WTC11 (cell line): ENCODE data around the gene BHMT2. TPM values are rescaled to one million over a fixed set of nuclear protein-coding genes. Genes with fewer than 3 reads are reported as not detected.

Experiments used
- ATAC-seq: fragments of 200-7000 bp; cut with Tn5 transposase; 2 replicates; pipeline ENCODE4 v1.10.0; 2021; ENCODE audit warnings: mild to moderate bottlenecking, moderate library complexity
- CTCF ChIA-PET: fragments of 300-600 bp; sonication (Branson Sonifier 250); formaldehyde crosslinking; loops from one replicate; lab custom pipeline; 2021; ENCODE audit warnings: antibody characterized with exemption; lab: Charles Lee
- POLR2A ChIA-PET: fragments of 350-600 bp; sonication (Branson Sonifier 250); formaldehyde crosslinking; loops from one replicate; lab custom pipeline; 2021; ENCODE audit warnings: antibody characterized with exemption; lab: Charles Lee
- DNase-seq: peaks from one replicate; pipeline ENCODE4 v3.0.0; 2021; ENCODE audit warnings: low spot score
- H3K27ac Mint-ChIP-seq: 2 replicates; pipeline ENCODE4 v1.8.0; 2021; ENCODE audit warnings: mixed read lengths
- H3K27me3 Mint-ChIP-seq: 2 replicates; pipeline ENCODE4 v1.8.0; 2021; ENCODE audit warnings: low read depth, mild to moderate bottlenecking, moderate library complexity, mixed read lengths
- H3K36me3 Mint-ChIP-seq: 2 replicates; pipeline ENCODE4 v1.8.0; 2021; ENCODE audit warnings: mixed read lengths
- H3K4me1 Mint-ChIP-seq: 2 replicates; pipeline ENCODE4 v1.8.0; 2022; ENCODE audit warnings: mixed read lengths
- H3K4me3 Mint-ChIP-seq: 2 replicates; pipeline ENCODE4 v1.8.0; 2021; ENCODE audit warnings: mild to moderate bottlenecking, moderate library complexity, mixed read lengths
- H3K9me3 Mint-ChIP-seq: 2 replicates; pipeline ENCODE4 v1.8.0; 2021; ENCODE audit warnings: mixed read lengths
- ARID4B ChIP-seq: sonication (generic); formaldehyde crosslinking; IDR thresholded peaks from 2 replicates; pipeline ENCODE4 v1.8.0; 2023; ENCODE audit warnings: missing genetic modification reagents, mild to moderate bottlenecking, borderline replicate concordance
- E2F4 ChIP-seq: sonication (generic); formaldehyde crosslinking; IDR thresholded peaks from 2 replicates; pipeline ENCODE4 v1.8.1; 2022; ENCODE audit warnings: low read depth, mild to moderate bottlenecking, moderate library complexity, missing genetic modification reagents, borderline replicate concordance
- IRF1 ChIP-seq: sonication (generic); formaldehyde crosslinking; IDR thresholded peaks from 2 replicates; pipeline ENCODE4 v1.8.0; 2023; ENCODE audit warnings: missing genetic modification reagents
- MYBL2 ChIP-seq: sonication (generic); formaldehyde crosslinking; IDR thresholded peaks from 2 replicates; pipeline ENCODE4 v1.8.1; 2023; ENCODE audit warnings: mild to moderate bottlenecking, moderate library complexity, missing genetic modification reagents
- ZNF512 ChIP-seq: sonication (generic); formaldehyde crosslinking; IDR thresholded peaks from 2 replicates; pipeline ENCODE4 v1.8.1; 2022; ENCODE audit warnings: missing genetic modification reagents, borderline replicate concordance
- total RNA-seq: library from RNA; stranded (reverse); gene quantifications from 3 replicates; pipeline ENCODE4 v1.2.3, GENCODE V29; 2021
- TF ChIP-seq, protein P1 (sequence below): sonication (generic); formaldehyde crosslinking; IDR thresholded peaks from 2 replicates; pipeline ENCODE4 v1.8.0; 2022; ENCODE audit warnings: missing genetic modification reagents
- TF ChIP-seq, protein P2 (sequence below): sonication (generic); formaldehyde crosslinking; IDR thresholded peaks from 2 replicates; pipeline ENCODE4 v1.8.1; 2023; ENCODE audit warnings: mild to moderate bottlenecking, missing genetic modification reagents, borderline replicate concordance

The BHMT2 gene
- total RNA-seq, 1 experiment from 2014 or later: 0.11 TPM

- TF ChIP-seq ZNF512 (CRISPR knock-in tag) (no peak), IRF1 (no peak)
- TF ChIP-seq, protein P1, sequence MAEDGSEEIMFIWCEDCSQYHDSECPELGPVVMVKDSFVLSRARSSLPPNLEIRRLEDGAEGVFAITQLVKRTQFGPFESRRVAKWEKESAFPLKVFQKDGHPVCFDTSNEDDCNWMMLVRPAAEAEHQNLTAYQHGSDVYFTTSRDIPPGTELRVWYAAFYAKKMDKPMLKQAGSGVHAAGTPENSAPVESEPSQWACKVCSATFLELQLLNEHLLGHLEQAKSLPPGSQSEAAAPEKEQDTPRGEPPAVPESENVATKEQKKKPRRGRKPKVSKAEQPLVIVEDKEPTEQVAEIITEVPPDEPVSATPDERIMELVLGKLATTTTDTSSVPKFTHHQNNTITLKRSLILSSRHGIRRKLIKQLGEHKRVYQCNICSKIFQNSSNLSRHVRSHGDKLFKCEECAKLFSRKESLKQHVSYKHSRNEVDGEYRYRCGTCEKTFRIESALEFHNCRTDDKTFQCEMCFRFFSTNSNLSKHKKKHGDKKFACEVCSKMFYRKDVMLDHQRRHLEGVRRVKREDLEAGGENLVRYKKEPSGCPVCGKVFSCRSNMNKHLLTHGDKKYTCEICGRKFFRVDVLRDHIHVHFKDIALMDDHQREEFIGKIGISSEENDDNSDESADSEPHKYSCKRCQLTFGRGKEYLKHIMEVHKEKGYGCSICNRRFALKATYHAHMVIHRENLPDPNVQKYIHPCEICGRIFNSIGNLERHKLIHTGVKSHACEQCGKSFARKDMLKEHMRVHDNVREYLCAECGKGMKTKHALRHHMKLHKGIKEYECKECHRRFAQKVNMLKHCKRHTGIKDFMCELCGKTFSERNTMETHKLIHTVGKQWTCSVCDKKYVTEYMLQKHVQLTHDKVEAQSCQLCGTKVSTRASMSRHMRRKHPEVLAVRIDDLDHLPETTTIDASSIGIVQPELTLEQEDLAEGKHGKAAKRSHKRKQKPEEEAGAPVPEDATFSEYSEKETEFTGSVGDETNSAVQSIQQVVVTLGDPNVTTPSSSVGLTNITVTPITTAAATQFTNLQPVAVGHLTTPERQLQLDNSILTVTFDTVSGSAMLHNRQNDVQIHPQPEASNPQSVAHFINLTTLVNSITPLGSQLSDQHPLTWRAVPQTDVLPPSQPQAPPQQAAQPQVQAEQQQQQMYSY (CRISPR knock-in tag): no peak
- TF ChIP-seq, protein P2, sequence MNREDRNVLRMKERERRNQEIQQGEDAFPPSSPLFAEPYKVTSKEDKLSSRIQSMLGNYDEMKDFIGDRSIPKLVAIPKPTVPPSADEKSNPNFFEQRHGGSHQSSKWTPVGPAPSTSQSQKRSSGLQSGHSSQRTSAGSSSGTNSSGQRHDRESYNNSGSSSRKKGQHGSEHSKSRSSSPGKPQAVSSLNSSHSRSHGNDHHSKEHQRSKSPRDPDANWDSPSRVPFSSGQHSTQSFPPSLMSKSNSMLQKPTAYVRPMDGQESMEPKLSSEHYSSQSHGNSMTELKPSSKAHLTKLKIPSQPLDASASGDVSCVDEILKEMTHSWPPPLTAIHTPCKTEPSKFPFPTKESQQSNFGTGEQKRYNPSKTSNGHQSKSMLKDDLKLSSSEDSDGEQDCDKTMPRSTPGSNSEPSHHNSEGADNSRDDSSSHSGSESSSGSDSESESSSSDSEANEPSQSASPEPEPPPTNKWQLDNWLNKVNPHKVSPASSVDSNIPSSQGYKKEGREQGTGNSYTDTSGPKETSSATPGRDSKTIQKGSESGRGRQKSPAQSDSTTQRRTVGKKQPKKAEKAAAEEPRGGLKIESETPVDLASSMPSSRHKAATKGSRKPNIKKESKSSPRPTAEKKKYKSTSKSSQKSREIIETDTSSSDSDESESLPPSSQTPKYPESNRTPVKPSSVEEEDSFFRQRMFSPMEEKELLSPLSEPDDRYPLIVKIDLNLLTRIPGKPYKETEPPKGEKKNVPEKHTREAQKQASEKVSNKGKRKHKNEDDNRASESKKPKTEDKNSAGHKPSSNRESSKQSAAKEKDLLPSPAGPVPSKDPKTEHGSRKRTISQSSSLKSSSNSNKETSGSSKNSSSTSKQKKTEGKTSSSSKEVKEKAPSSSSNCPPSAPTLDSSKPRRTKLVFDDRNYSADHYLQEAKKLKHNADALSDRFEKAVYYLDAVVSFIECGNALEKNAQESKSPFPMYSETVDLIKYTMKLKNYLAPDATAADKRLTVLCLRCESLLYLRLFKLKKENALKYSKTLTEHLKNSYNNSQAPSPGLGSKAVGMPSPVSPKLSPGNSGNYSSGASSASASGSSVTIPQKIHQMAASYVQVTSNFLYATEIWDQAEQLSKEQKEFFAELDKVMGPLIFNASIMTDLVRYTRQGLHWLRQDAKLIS (CRISPR knock-in tag): no peak
- TF ChIP-seq, all 79 proteins: peak for 0
Measured at GRCh38 chr5:79120221-79120620, 50.7 kb downstream of the BHMT2 start (continued).

DNA sequence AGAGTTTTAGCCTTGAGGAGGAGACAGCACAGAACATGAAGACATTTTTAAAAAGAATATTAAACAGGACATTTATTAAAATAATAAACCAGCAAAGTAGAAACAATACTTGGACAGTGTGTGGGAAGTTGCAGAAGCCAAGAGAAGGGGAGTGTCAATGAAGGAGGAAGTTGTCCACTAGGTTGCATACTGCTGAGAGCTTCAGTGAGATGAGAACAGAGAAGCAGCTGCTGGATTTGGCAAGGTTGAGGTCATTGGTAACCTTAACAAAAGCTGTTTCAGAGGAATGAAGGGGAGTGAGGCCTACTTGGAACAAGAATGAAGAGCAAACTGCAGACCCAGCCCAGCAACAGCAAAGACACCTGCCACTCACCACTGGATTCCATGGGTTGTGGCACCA lies 53.4 kb downstream of the BHMT2 start:
- no peak overlapping the region for H3K27ac Mint-ChIP-seq
- H3K4me1 Mint-ChIP-seq: no peaks in the 10 kb centered on the region
- TF ChIP-seq MYBL2 (no peak), E2F4 (CRISPR knock-in tag) (no peak), ARID4B (CRISPR knock-in tag) (no peak)
- no peaks in the 10 kb centered on the region for H3K36me3 Mint-ChIP-seq
- H3K9me3 Mint-ChIP-seq: no peaks in the 10 kb centered on the region
- DNase-seq (no peak), ATAC-seq (no peak)
- POLR2A ChIA-PET: no interaction called here
- H3K4me3 Mint-ChIP-seq: no peak overlapping the region
- no peaks in the 10 kb centered on the region; the same call in 1 of the 2 replicates for H3K27me3 Mint-ChIP-seq
- CTCF ChIA-PET: interaction anchor here (0.6 to 1.6 kb wide), 3 partner anchors 10 to 386 kb away, joined by 3 to 5 read pairs (median 3); no protein-coding TSS in a partner anchor
